Measurements from ENCODE around the gene DMD. TPM values are rescaled to one million over a fixed set of nuclear protein-coding genes. Genes with fewer than 3 reads are reported as not detected.

DMD gene
- total RNA-seq, 6 experiments from 2014 or later = 18.7 to 43.4 (median 32.9) TPM

DNA sequence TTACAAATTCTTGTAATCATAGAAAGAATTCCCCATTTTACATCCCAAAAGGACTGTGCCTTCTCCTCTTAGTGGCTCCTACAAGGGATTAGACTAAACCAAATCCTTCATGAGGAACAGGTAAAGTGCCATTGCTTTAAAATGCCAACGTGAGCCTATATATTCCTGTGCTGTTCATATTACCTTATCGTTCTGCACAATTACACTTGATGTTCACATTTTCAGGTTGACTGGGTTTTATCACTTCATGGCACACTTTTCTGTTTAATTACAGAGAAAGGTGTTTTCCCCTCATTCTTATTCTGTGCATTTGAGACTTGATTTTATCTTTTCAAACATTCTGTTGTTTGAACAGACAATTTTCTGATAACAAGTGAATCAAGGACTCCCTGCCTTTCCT, 1493.9 kb downstream of the DMD start:
- WGBS (ENCODE audit: insufficient coverage, low coverage, low lambda C conversion rate, missing lambda C conversion rate) = 52% methylated on average over 2 of the region's 2 CpGs
- Histone ChIP-seq H3K9me3 (no peaks in the 10 kb centered on the region), H3K4me3 (no peak overlapping the region), H3K36me3 (no peaks in the 10 kb centered on the region), H3K4me1 (no peaks in the 10 kb centered on the region), H3K27ac (no peak overlapping the region), H3K27me3 (no peaks in the 10 kb centered on the region)
- no peak for TF ChIP-seq POLR2A (IDR thresholded peaks at IDR 0.05)
- no peak for TF ChIP-seq CTCF (IDR thresholded peaks at IDR 0.05)
- DNase-seq (no peak), ATAC-seq (no peak)
- intact Hi-C loops (cut with DNase I) = no loop called here

DNA sequence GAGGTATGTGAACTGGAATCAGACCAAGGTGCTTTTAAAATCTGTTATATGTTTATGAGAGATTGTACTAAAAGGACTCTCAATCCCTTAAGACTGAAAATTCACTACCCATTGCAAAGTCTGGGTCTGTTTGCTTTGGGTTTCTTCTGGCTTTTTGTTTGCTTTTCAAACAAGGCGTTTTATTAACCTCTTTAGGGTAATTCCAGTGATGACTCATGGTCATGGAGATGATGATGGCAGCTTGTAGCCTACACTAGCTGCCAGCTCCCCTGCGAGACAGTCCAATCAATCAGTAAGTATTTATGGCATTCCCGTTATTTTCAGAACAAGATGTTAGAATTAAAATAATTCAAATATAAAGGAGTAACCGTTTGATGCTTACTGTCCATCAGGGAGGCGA, 1495.7 kb downstream of the DMD start:
- WGBS (ENCODE audit: insufficient coverage, low coverage, low lambda C conversion rate, missing lambda C conversion rate) = 60% methylated on average over 5 of the region's 5 CpGs
- no peak for DNase-seq
- no peak overlapping the region for H3K4me3 ChIP-seq
- intact Hi-C loops (cut with DNase I) = no loop called here
- no peaks in the 10 kb centered on the region for H3K36me3 ChIP-seq
- ATAC-seq = peak in 1 of 4 donors; percentile 32
- H3K27me3 ChIP-seq = no peaks in the 10 kb centered on the region
- H3K9me3 ChIP-seq = no peaks in the 10 kb centered on the region
- no peaks in the 10 kb centered on the region for H3K4me1 ChIP-seq
- no peak overlapping the region for H3K27ac ChIP-seq
- TF ChIP-seq POLR2A (IDR thresholded peaks at IDR 0.05) (no peak), CTCF (IDR thresholded peaks at IDR 0.05) (no peak)

GRCh38 chrX:31714797-31715196, 1496.6 kb downstream of the DMD start:
- no peaks in the 10 kb centered on the region for H3K4me1 ChIP-seq

GRCh38 chrX:31713120-31713519, 1498.2 kb downstream of the DMD start:
- TF ChIP-seq POLR2A (IDR thresholded peaks at IDR 0.05) (no peak), CTCF (IDR thresholded peaks at IDR 0.05) (no peak)
- ATAC-seq = peak in 2 of 4 donors; percentile 61 to 79
- intact Hi-C loops (cut with DNase I) = no loop called here
- Histone ChIP-seq H3K27ac (no peak overlapping the region), H3K4me1 (no peaks in the 10 kb centered on the region), H3K36me3 (no peaks in the 10 kb centered on the region), H3K27me3 (no peaks in the 10 kb centered on the region), H3K9me3 (no peaks in the 10 kb centered on the region), H3K4me3 (no peak overlapping the region)
- 76% methylated on average over 1 of the region's 1 CpG for WGBS (ENCODE audit: insufficient coverage, low coverage, low lambda C conversion rate, missing lambda C conversion rate)
- no peak for DNase-seq

More at GRCh38 chrX:31714797-31715196, 1496.6 kb downstream of the DMD start:
- Histone ChIP-seq H3K4me3 (no peak overlapping the region), H3K36me3 (no peaks in the 10 kb centered on the region), H3K9me3 (no peaks in the 10 kb centered on the region), H3K27me3 (no peaks in the 10 kb centered on the region), H3K27ac (no peak overlapping the region)
- intact Hi-C loops (cut with DNase I) = no loop called here
- no peak for DNase-seq
- TF ChIP-seq CTCF (IDR thresholded peaks at IDR 0.05) = no peak
- TF ChIP-seq POLR2A (IDR thresholded peaks at IDR 0.05) = no peak
- ATAC-seq = no peak
- WGBS (ENCODE audit: insufficient coverage, low coverage, low lambda C conversion rate, missing lambda C conversion rate) = 70% methylated on average over 3 of the region's 3 CpGs

- H3K27me3 ChIP-seq = no peaks in the 10 kb centered on the region
- no peaks in the 10 kb centered on the region for H3K4me1 ChIP-seq
- 31% methylated on average over 2 of the region's 2 CpGs for WGBS (ENCODE audit: insufficient coverage, low coverage, low lambda C conversion rate, missing lambda C conversion rate)
- no peaks in the 10 kb centered on the region for H3K9me3 ChIP-seq
- intact Hi-C loops (cut with DNase I) = no loop called here
- no peak overlapping the region for H3K4me3 ChIP-seq
- ATAC-seq (no peak), DNase-seq (no peak)
- H3K27ac ChIP-seq = no peak overlapping the region
- no peak for TF ChIP-seq POLR2A (IDR thresholded peaks at IDR 0.05)
- TF ChIP-seq CTCF (IDR thresholded peaks at IDR 0.05) = no peak
- H3K36me3 ChIP-seq = no peaks in the 10 kb centered on the region
These were observed 1500.2 kb downstream of the DMD start for GRCh38 chrX:31711166-31711565.
